ENCODE measurements around the gene COX7B. TPM values are rescaled to one million over a fixed set of nuclear protein-coding genes. Genes with fewer than 3 reads are reported as not detected.

Gene COX7B
- total RNA-seq, 1 donor from 2014 or later, result 228 TPM

DNA sequence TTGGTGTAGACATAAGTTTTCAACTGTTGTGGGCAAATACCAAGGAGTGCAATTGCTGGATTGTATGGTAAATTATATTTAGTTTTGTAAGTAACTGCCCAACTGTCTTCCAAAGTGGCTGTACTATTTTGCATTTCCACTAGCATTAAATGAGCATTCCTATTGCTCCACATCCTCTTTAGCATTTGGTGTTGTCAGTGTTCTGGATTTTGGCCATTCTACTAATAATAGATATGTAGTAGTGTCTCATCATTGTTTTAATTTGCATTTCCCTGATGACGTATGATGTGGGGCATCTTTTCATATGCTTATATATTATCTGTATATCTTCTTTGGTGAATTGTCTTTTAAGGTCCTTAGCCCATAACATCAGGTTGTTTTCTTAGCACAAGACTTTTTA, 52.9 kb downstream of the COX7B start:
- TF ChIP-seq, protein P1, sequence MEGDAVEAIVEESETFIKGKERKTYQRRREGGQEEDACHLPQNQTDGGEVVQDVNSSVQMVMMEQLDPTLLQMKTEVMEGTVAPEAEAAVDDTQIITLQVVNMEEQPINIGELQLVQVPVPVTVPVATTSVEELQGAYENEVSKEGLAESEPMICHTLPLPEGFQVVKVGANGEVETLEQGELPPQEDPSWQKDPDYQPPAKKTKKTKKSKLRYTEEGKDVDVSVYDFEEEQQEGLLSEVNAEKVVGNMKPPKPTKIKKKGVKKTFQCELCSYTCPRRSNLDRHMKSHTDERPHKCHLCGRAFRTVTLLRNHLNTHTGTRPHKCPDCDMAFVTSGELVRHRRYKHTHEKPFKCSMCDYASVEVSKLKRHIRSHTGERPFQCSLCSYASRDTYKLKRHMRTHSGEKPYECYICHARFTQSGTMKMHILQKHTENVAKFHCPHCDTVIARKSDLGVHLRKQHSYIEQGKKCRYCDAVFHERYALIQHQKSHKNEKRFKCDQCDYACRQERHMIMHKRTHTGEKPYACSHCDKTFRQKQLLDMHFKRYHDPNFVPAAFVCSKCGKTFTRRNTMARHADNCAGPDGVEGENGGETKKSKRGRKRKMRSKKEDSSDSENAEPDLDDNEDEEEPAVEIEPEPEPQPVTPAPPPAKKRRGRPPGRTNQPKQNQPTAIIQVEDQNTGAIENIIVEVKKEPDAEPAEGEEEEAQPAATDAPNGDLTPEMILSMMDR (IDR thresholded peaks at IDR 0.05; ENCODE audit: insufficient read depth, low read length, poor library complexity, severe bottlenecking), result no peak
- H3K36me3 ChIP-seq (ENCODE audit: control insufficient read depth, insufficient read depth, low read length), result no peaks in the 10 kb centered on the region
- H3K27me3 ChIP-seq (ENCODE audit: control insufficient read depth, insufficient read depth, low read length), result no peaks in the 10 kb centered on the region
- no peak for DNase-seq (ENCODE audit: low read depth)
- no peak overlapping the region for H3K4me3 ChIP-seq (ENCODE audit: low read depth, low read length)

DNA sequence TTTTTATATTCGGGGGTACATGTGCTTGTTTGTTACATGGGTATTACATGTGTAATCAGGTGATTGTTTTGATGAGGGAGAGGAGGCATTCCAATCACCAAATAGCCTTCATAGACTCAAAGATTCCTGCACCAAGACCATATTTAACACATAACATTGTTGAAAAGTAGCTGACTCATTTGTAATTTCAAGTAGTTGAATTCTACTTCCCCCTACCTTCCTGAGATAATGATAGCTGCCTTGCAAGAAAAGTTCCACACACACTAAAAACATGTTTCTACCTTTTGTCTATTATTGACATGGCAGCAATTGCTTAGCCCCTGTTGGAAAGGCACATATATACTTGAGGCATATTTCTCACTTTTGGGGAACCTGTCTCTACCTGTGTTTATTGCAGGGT, 54.0 kb downstream of the COX7B start:
- no peaks in the 10 kb centered on the region for H3K36me3 ChIP-seq (ENCODE audit: control insufficient read depth, insufficient read depth, low read length)
- TF ChIP-seq, protein P1 (IDR thresholded peaks at IDR 0.05; ENCODE audit: insufficient read depth, low read length, poor library complexity, severe bottlenecking), result no peak
- DNase-seq (ENCODE audit: low read depth), result no peak
- H3K4me3 ChIP-seq (ENCODE audit: low read depth, low read length), result no peak overlapping the region
- no peaks in the 10 kb centered on the region for H3K27me3 ChIP-seq (ENCODE audit: control insufficient read depth, insufficient read depth, low read length)

DNA sequence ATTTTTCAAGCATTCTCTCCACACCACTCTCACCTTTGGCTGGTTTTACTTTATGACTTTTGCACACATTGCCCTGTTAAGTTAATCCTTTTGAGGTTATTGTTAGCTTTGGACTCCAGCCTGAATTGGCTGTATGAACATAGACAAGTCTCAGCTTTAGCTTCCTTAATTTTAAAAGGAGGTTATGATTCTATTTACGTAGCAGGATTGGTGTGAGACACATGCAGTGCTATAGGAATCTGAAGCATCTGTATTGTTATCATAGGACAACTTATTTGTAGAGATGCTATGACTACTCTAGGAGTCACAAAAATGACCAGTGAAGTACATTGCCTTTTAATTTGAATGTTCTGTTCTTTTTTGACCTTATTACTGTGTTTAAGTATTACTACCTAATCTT, 54.4 kb downstream of the COX7B start:
- TF ChIP-seq, protein P1 (IDR thresholded peaks at IDR 0.05; ENCODE audit: insufficient read depth, low read length, poor library complexity, severe bottlenecking), result no peak
- Histone ChIP-seq H3K4me3 (ENCODE audit: low read depth, low read length) (no peak overlapping the region), H3K36me3 (ENCODE audit: control insufficient read depth, insufficient read depth, low read length) (no peaks in the 10 kb centered on the region), H3K27me3 (ENCODE audit: control insufficient read depth, insufficient read depth, low read length) (no peaks in the 10 kb centered on the region)
- DNase-seq (ENCODE audit: low read depth), result no peak

Other genes starting within 250 kb of the COX7B start
- 44.6 and 54.8 TPM in 2 replicates for gene ATRX, start 113.3 kb upstream of the COX7B start, total RNA-seq
- 49.2 and 54.7 TPM in 2 replicates for gene MAGT1, start 4.0 kb upstream of the COX7B start, total RNA-seq
- gene ATP7A, start 11.2 kb downstream of the COX7B start, total RNA-seq, result 6.6 and 8.2 TPM in 2 replicates
- gene PGAM4, start 70.2 kb downstream of the COX7B start, total RNA-seq, result not detected in 2 replicates
- gene PGK1, start 204.8 kb downstream of the COX7B start, total RNA-seq, result 231 and 245 TPM in 2 replicates
- 17.5 and 17.8 TPM in 2 replicates for gene TAF9B, start 240.2 kb downstream of the COX7B start, total RNA-seq

Data from kidney epithelial cell (primary cell).